ENCODE data around the gene AQP1. TPM values are rescaled to one million over a fixed set of nuclear protein-coding genes. Genes with fewer than 3 reads are reported as not detected.

Gene AQP1
- total RNA-seq, 1 experiment from 2014 or later: 0.15 TPM

DNA sequence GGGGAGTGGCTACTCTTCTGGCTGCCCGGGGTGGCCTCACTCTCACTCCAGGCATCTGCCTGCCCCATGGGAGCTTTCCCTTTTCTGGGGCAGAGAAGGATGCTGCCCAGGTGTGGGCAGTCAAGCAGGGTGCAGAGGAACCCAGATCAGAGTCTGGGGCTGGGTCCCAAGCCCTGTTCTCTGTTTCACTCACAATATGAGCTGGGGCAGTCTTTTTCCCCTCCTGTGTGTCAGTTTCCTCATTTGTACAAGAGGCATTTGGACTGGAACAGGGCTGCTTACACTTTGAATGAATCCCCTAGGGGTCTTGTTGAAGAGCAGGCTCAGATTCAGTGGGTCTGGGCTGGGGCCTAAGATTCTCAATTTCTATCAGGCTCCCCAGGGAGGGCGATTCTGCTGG, 38.4 kb upstream of the AQP1 start:
- Mint-ChIP-seq H3K4me1 (peaks cover 11 to 19% of the 10 kb centered on the region in 2 experiments), H3K27me3 (ENCODE audit: low read depth) (peaks cover 10% of the 10 kb centered on the region), H3K4me3 (no peak overlapping the region), H3K9me3 (peaks cover 0 to 3% of the 10 kb centered on the region in 2 experiments; a peak in 1 of 5 replicates), H3K27ac (no peak overlapping the region), H3K36me3 (ENCODE audit: insufficient read depth in 1 of 3, low read depth in 3 of 3) (peaks cover 0 to 11% (median 0%) of the 10 kb centered on the region in 3 experiments; a peak in 2 of 7 replicates)
- H3K9me3 ChIP-seq (ENCODE audit: control insufficient read depth, low read depth, low read length): no peaks in the 10 kb centered on the region
- no peak overlapping the region for H3K18ac ChIP-seq (ENCODE audit: insufficient read length, low read depth, low read length)
- no peak overlapping the region for H3K9ac ChIP-seq (ENCODE audit: extremely low read depth, insufficient read length, low read length)
- no peak overlapping the region for H4K5ac ChIP-seq (ENCODE audit: insufficient read length, low read depth, low read length)
- no peak overlapping the region for H3T11ph ChIP-seq (ENCODE audit: low read length)
- H3K4me2 ChIP-seq (ENCODE audit: insufficient read depth, insufficient read length, low read length): no peak overlapping the region
- H4K8ac ChIP-seq (replicated peaks; ENCODE audit: insufficient read length, low read depth, low read length): no peak overlapping the region
- H2BK12ac ChIP-seq (ENCODE audit: insufficient read length, low read depth, low read length): no peak overlapping the region
- H2BK120ac ChIP-seq (ENCODE audit: low read depth, low read length, poor library complexity, severe bottlenecking): no peak overlapping the region
- DNase-seq: no peak
- H2BK5ac ChIP-seq (ENCODE audit: insufficient read length, low read length): no peak overlapping the region
- H3K23ac ChIP-seq (ENCODE audit: insufficient read length, low read depth, low read length): no peak overlapping the region
- H3K79me2 ChIP-seq (ENCODE audit: insufficient read depth, low read length): no peaks in the 10 kb centered on the region
- H2AFZ ChIP-seq (ENCODE audit: low read length): no peak overlapping the region
- H3K56ac ChIP-seq (ENCODE audit: insufficient read length, low read depth, low read length): no peak overlapping the region
- H2AK5ac ChIP-seq (ENCODE audit: insufficient read length, low read length): no peak overlapping the region
- H3K27ac ChIP-seq (ENCODE audit: insufficient read length, low read depth, low read length): no peak overlapping the region
- H2BK15ac ChIP-seq (ENCODE audit: low read depth, low read length): no peak overlapping the region
- no peaks in the 10 kb centered on the region for H3K27me3 ChIP-seq (ENCODE audit: insufficient read depth, low read length)
- WGBS (ENCODE audit: extremely low coverage, insufficient read length, low lambda C conversion rate): no CpG with 5 or more reads among the region's 2 CpGs
- H3K23me2 ChIP-seq (ENCODE audit: insufficient read length, low read depth, low read length, poor library complexity, severe bottlenecking): no peaks in the 10 kb centered on the region
- no peak overlapping the region for H2BK20ac ChIP-seq (ENCODE audit: low read depth, low read length, poor library complexity, severe bottlenecking)
- H4K20me1 ChIP-seq (ENCODE audit: control insufficient read depth, insufficient read depth, insufficient read length): no peaks in the 10 kb centered on the region
- no peak overlapping the region for H4K91ac ChIP-seq (ENCODE audit: insufficient read length, low read depth, low read length)
- no peak overlapping the region for H3K4ac ChIP-seq (ENCODE audit: low read depth, low read length)
- H3K4me1 ChIP-seq (ENCODE audit: insufficient read depth, low read length): no peaks in the 10 kb centered on the region; the same call in 1 of the 2 replicates
- H3K79me1 ChIP-seq (ENCODE audit: insufficient read depth, low read depth, low read length, poor library complexity, severe bottlenecking): no peaks in the 10 kb centered on the region
- H3K14ac ChIP-seq (ENCODE audit: insufficient read depth, low read length): no peak overlapping the region
- TF ChIP-seq, protein P1, sequence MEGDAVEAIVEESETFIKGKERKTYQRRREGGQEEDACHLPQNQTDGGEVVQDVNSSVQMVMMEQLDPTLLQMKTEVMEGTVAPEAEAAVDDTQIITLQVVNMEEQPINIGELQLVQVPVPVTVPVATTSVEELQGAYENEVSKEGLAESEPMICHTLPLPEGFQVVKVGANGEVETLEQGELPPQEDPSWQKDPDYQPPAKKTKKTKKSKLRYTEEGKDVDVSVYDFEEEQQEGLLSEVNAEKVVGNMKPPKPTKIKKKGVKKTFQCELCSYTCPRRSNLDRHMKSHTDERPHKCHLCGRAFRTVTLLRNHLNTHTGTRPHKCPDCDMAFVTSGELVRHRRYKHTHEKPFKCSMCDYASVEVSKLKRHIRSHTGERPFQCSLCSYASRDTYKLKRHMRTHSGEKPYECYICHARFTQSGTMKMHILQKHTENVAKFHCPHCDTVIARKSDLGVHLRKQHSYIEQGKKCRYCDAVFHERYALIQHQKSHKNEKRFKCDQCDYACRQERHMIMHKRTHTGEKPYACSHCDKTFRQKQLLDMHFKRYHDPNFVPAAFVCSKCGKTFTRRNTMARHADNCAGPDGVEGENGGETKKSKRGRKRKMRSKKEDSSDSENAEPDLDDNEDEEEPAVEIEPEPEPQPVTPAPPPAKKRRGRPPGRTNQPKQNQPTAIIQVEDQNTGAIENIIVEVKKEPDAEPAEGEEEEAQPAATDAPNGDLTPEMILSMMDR (conservative IDR thresholded peaks at IDR 0.05): no peak

Data from H9 (cell line).